BJ (cell line): ENCODE data around the gene GPANK1. TPM values are rescaled to one million over a fixed set of nuclear protein-coding genes. Genes with fewer than 3 reads are reported as not detected.

ENCODE experiments used
- CTCF ChIA-PET: fragments of 350-600 bp; formaldehyde crosslinking; extraction: SDS; loops from one replicate; lab custom pipeline; 2021; ENCODE audit warnings: antibody characterized with exemption, inconsistent platforms; lab: Yijun Ruan, JAX
- POLR2A ChIA-PET: fragments of 300-600 bp; sonication (Branson Sonifier 250); formaldehyde crosslinking; extraction: SDS; loops from one replicate; lab custom pipeline; 2021; ENCODE audit warnings: antibody characterized with exemption; lab: Charles Lee
- DNase-seq: peaks from one replicate; pipeline ENCODE4 v3.0.0-alpha.2; 2011; ENCODE audit warnings: low read depth
- H3K27me3 ChIP-seq: 2 replicates; pipeline ENCODE4 v1.6.0; 2011; ENCODE audit warnings: low read length; ENCODE audit not compliant: control insufficient read depth, insufficient read depth
- H3K36me3 ChIP-seq: 2 replicates; pipeline ENCODE4 v1.5.1; 2011; ENCODE audit warnings: low read length; ENCODE audit not compliant: control insufficient read depth, insufficient read depth
- H3K4me3 ChIP-seq: 2 replicates; pipeline ENCODE4 v1.5.1; 2011; ENCODE audit warnings: low read depth, mild to moderate bottlenecking, control low read depth, low read length
- polyA plus RNA-seq: library from polyadenylated mRNA; depleted of rRNA; stranded (reverse); fragments of >200 nt; gene quantifications from 2 replicates; pipeline ENCODE4 v1.2.3, GENCODE V29; 2011
- TF ChIP-seq, protein P1 (sequence below): IDR thresholded peaks from 2 replicates; pipeline ENCODE4 v1.5.1; 2011; ENCODE audit warnings: low read depth, mild to moderate bottlenecking, control low read depth, inconsistent platforms, low read length, moderate library complexity; ENCODE audit not compliant: insufficient read depth

The GPANK1 gene
- polyA plus RNA-seq, 1 experiment = 15.0 TPM

DNA sequence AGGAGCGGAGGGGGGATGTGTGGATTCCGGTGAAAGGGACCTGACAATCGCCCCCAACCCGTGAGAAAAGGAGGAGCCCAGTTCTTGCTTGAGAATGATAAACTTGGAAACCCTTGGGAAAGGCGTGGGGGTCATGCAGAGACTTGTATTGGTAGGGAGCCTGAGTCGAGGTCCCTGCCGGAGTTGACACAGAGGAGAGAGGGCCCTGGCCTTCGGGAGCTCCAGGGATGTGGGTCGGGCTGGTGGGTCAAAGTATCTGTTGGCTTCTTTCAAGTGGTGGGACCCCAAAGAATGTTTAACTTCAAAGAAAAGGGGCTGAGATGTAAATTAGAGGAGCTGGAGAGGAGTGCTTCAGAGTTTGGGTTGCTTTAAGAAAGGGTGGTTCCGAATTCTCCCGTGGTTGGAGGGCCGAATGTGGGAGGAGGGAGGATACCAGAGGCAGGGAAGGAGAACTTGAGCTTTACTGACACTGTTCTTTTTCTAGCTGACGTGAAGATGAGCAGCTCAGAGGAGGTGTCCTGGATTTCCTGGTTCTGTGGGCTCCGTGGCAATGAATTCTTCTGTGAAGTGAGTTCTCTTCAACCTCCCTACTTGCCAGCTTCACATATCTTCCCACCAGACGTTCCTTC is 1.7 kb upstream of the GPANK1 start:
- Histone ChIP-seq H3K36me3 (peaks cover 42% of the 10 kb centered on the region), H3K27me3 (no peaks in the 10 kb centered on the region), H3K4me3 (peak overlapping the region; percentile 91)
- POLR2A ChIA-PET = no interaction called here
- CTCF ChIA-PET = interaction anchor here (0.8 to 1.0 kb wide), 3 partner anchors 120 to 1172 kb away, joined by 3 to 4 read pairs (median 3); partner anchors contain the start of genes ATP6V1G2 and TAP2
- TF ChIP-seq, protein P1, sequence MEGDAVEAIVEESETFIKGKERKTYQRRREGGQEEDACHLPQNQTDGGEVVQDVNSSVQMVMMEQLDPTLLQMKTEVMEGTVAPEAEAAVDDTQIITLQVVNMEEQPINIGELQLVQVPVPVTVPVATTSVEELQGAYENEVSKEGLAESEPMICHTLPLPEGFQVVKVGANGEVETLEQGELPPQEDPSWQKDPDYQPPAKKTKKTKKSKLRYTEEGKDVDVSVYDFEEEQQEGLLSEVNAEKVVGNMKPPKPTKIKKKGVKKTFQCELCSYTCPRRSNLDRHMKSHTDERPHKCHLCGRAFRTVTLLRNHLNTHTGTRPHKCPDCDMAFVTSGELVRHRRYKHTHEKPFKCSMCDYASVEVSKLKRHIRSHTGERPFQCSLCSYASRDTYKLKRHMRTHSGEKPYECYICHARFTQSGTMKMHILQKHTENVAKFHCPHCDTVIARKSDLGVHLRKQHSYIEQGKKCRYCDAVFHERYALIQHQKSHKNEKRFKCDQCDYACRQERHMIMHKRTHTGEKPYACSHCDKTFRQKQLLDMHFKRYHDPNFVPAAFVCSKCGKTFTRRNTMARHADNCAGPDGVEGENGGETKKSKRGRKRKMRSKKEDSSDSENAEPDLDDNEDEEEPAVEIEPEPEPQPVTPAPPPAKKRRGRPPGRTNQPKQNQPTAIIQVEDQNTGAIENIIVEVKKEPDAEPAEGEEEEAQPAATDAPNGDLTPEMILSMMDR = no peak
- no peak for DNase-seq

DNA sequence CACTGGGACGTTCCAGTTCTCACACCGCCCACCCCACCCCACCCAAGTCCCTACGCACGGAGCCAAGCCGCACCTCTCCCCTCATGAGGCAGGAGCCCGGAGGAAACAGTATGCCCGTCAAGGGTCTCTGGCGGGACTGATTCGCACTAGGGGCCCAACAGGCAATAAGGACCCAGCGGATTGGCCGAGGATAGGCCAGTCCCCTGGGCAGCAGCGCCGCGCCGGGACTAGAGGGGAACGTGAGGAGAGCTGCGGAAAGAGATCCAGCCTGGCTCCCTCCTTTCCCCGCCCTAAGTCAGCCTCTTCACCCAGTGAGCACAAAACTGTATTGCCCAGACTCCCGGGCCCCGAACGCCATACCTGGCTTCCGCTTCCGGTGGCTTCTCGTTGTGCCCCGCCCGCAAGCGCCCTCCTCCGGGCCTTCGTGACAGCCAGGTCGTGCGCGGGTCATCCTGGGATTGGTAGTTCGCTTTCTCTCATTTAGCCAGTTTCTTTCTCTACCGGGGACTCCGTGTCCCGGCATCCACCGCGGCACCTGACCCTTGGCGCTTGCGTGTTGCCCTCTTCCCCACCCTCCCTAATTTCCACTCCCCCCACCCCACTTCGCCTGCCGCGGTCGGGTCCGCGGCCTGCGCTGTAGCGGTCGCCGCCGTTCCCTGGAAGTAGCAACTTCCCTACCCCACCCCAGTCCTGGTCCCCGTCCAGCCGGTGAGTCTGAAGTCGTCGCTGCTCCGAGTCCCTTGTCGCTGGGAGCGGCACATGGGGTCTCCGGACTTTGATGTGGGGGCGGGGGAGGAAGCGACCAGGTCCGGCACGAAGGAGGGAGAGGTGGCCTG is 922 bp upstream of the GPANK1 start, which contains the start of gene CSNK2B:
CSNK2B (plus strand) TSS at position 580 of the 836 bp plus-strand sequence. CDS start 752 bp downstream, outside the sequence.
- peak; percentile 89 for DNase-seq
- TF ChIP-seq, protein P1 = no peak
- Histone ChIP-seq H3K36me3 (peaks cover 37% of the 10 kb centered on the region), H3K27me3 (no peaks in the 10 kb centered on the region), H3K4me3 (peak within 1 kb of the TSS; percentile 91)
- CTCF ChIA-PET = interaction anchor here (0.8 to 0.9 kb wide), 2 partner anchors 119 to 124 kb away, joined by 4 read pairs; partner anchors contain the start of gene ATP6V1G2
- POLR2A ChIA-PET = no interaction called here

DNA sequence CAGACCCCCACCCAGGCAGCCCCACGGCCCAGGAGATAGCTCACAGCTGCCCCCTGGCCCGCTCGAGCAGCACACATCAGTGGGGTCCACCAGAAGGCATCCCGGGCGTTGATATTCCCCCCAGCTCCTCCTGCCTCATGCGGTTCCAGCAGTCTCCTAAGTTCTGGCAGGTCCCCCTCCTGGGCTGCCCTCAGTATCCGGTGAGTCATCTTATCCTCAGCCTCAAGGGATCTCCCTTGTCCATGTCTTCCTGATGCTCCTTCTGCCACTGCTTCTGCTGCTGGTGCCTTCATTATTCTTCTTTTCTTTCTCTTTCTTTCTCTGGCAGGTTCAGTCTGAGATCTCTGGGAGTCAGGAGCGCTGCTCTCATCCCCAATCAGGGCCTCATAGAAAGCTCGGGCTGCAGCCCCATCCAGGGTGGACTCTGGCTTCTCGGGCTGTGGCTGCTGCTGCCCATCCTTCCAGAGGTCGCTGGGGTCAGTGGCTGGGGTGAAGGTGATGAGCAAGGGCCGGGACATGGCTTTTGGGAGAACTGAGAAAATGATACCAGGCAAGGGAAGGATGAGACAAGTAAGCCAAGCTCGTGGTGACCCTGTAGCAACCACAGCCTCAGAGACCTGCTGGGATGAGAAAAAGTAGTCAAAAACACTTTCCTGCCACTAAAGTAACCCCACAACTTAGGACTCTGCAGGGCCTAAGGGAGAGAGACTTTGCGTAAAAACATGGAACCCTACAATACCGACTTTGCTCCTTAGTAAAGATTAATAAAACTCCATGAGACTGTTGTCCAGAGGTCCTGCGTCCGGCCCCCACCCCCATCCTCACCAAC is 622 bp downstream of the GPANK1 start:
- POLR2A ChIA-PET = interaction anchor here (0.6 to 1.1 kb wide), 4 partner anchors 12 to 263 kb away, joined by 3 read pairs; partner anchors contain the start of genes BAG6, C2 and NEU1
- DNase-seq = no peak
- no peaks in the 10 kb centered on the region for H3K27me3 ChIP-seq
- H3K36me3 ChIP-seq = peaks cover 25% of the 10 kb centered on the region
- CTCF ChIA-PET = interaction anchor here (0.6 to 1.5 kb wide), 10 partner anchors 9 to 171 kb away, joined by 3 to 5 read pairs (median 4); partner anchors contain the start of genes APOM, ATP6V1G2, BAG6 and DDAH2
- H3K4me3 ChIP-seq = peak overlapping the region; percentile 91
- TF ChIP-seq, protein P1 = no peak

DNA sequence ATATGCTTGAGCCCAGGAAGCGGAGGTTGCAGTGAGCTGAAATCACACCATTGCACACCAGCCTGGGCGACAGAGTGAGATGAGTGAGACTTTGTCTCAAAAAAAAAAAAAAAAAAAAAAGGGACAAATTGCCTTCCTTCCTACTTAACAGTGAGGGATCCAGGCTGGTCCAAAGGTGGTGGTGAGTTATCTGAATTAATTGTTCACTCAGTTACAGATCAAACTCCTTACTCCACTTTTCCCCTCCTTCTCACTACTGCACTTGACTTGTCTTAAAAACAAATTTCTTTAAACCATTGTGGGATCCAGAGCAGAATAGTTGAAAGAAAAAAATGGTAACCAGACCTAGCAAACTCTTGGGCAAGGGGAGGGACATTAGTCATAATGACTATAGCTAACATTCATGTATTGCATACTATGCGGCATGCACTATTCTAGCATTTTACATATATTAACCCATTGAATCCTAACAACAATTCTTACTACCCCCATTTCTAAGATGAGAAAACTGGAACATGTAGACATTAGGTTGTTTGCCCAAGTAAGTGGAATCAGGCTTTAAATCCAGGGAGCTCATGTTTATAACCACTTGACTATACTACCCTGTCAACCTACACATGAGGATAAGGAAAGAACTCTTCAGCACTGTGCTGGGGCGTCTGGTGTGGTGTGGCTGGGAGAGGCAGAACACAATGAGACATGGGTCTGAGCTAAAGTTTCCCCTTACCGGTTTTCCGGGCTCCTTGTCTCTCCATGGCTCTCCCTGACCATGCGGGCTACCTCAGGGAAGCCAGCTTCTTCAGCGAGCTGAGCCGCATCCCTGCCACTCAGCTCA is 1.5 kb downstream of the GPANK1 start:
- no peak for DNase-seq
- Histone ChIP-seq H3K4me3 (peak overlapping the region; percentile 91), H3K27me3 (no peaks in the 10 kb centered on the region), H3K36me3 (peaks cover 18% of the 10 kb centered on the region)
- TF ChIP-seq, protein P1 = no peak
- POLR2A ChIA-PET = interaction anchor here (0.6 to 1.1 kb wide), 2 partner anchors 11 to 264 kb away, joined by 3 read pairs; partner anchors contain the start of genes BAG6 and C2
- CTCF ChIA-PET = interaction anchor here (0.6 to 1.5 kb wide), 8 partner anchors 10 to 170 kb away, joined by 3 to 5 read pairs (median 3); partner anchors contain the start of genes ATP6V1G2, BAG6 and DDAH2
